HG03520 (cell line): Measurements from ENCODE around the gene RGP1.

Source experiments
- ATAC-seq: cut with Tn5 transposase; IDR thresholded peaks from one replicate; pipeline ENCODE4 v1.9.1; 2021; ENCODE audit warnings: mild to moderate bottlenecking, moderate library complexity; ENCODE audit not compliant: unreplicated experiment

RGP1 gene

DNA sequence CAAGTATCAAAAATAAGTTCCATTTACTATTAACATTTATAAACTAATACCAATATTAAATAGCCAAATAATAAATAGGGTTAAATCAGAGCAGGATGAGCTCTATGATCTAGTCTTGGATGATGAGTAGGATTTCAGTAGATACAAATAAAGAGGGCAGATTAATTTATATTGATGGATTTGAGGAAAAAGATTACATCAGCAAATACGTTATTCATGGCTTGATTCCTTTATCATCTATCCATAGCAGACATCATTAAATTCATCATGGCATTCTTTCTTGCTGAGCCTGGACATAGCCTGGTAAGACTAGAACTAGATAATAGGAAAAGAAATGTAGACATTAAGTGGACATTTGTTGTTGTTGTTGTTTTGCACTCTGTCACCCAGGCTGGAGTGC, 18.4 kb downstream of the RGP1 start:
- ATAC-seq = no peak

DNA sequence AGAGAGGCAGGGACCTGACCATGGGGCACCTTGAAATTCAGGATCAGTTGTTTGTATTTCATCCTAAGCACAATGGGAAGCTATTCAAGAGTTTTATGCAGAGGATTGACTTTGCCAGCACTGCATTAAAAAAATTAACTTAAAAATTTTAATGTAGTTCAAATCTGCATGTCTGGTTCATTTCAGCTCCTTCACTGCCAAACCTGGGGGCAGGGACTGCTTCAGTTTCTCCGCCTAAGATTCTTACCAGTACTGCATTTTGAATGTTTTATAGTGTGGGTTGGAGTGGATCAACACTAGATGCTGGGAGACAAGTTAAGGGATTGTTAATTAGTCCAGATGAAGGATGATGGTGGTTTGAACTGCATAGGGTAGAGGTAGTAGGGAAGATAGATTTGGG, 20.7 kb downstream of the RGP1 start:
- no peak for ATAC-seq

DNA sequence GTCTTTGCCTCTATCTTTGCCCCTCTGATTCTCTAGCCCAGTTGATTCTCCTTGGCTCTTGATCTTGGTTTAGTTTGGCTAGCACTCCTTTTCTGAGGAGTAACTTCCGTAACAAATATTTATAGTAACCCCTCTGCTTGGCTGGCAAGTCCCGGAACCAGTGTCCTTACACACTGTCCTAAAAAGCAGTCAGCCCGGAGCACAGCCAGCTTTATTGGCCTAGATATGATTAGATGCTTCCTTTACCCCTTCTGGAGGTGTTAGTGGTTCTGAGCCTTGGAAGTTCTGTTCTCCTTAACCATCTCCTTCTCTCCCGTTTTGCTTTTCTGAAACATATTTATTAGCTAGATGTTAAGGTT, 22.0 kb downstream of the RGP1 start:
- ATAC-seq = no peak

DNA sequence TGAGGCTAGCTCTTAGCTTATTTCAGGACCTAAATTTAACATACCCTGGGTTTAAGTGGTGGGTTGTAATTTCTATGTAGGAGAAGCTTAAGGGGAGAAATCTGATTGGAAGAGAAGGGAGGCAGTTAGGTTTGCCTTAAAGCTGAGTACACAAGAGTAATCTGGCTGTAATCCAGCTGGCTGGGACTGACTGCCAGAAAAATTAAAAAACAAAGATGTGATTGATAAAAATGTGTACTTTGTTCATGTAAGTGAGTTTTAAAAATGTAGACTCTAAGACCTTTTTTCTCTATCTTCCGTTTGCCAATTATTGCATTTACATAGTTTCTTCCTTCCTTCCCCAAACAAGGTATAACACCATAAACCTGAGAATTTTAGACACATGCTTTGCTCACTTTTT, 22.4 kb downstream of the RGP1 start:
- no peak for ATAC-seq

DNA sequence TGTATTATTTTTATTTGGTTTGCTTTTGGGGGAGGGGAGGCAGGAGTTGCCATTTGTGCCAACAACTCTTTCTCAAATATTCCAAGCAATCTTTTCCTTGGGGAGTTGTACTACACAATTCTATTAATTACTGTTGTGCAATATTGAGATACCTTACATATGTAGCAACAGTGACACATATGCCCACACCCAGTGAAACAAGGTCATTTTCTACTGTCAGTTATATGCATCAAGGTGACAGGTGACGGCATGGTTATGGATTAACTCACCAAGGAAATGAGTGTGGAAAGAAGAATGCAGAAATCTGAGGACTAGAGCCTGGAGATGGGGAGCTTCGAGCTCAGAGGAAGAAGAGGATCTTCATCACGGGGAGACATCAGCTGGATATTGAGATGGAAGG, 22.9 kb downstream of the RGP1 start:
- ATAC-seq = no peak

DNA sequence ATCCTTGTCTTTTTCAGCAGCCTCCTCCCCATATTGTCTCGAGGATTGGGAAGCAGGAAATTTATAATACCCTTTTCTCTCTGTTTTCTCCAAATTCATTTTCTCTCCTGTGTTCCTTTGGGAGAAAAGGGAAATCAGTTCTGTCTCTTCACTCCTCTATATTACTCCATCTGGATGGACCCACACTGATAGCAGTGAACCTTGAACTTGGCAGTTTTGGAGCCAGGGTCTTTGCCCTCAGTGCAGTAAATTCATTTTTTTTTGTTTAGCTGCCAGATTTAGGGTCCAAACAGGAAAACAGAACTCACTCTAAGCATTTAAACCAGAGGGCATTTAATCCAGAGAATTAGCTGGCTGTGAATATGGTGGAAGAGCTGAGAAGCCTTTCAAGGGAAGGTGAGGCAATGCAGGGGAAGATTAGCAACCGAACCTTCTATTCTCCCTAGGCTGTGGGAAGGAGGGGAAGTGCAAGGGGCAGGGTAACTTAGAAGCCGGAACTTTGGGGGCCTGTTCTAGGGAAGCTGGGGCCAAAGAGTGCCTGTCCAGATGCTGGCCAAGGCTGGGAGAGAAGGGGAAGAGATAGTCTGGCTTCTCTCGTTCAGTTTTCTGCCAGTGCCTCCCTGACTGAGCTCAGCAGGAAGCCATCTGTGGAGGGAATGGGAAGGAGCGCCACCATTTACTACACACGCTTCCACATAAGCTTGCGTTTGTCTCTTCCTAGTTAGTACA, 26.0 kb downstream of the RGP1 start:
- ATAC-seq = no peak

DNA sequence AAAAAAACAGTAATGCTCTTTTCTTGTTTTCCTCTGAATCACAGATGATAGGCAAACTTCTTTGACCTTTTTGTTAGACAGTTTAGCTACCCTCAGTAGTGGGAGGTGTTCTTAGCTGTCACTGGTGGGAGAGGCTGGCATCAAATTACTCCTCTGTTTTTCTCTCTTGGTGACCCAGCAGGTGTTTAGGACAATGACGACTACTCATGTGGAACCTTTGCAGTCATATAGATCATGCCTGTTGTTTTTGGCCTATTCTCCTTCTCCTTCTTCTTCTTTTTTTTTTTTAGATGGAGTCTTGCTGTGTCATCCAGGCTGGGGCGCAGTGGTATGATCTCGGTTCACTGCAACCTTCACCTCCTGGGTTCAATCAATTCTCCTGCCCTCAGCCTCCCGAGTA, 26.9 kb downstream of the RGP1 start:
- ATAC-seq = no peak

DNA sequence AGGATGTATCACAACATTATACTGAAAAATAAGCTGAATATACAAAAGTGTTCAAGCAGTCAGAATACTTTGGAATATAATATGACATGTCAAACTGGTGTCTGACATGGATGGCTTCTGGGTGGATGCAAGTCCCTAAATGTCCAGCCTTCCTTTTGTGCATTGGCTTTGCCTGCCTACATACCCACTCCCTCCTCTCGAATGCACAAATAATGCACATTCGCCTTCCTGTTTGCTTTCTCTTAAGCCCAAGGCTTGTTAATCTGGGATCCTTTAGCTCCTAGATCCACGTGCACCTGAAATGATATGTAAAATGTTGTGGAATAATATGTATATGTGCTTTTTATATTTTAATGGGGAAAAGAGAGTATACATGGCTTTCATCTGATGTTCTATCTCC, 29.4 kb downstream of the RGP1 start:
- no peak for ATAC-seq

DNA sequence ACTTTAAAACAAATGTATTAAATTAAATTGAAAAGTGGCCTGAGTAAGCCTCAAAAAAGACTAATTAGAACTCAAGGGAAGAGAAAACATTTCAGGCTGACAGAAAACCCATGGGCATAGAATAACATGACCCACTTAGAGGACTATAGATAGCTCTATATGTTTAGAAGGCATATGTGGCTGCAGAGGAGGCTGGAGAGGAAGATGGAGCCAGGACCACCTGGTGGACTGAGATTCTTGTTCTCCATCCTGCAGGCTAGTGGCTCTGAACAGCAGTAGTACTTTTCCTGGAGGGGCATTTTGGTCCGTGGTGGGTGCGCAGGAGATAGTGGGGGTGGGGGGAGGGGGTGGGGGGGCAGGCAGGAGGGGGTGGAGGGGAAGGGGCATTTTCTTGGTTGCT, 32.0 kb downstream of the RGP1 start:
- ATAC-seq = no peak

DNA sequence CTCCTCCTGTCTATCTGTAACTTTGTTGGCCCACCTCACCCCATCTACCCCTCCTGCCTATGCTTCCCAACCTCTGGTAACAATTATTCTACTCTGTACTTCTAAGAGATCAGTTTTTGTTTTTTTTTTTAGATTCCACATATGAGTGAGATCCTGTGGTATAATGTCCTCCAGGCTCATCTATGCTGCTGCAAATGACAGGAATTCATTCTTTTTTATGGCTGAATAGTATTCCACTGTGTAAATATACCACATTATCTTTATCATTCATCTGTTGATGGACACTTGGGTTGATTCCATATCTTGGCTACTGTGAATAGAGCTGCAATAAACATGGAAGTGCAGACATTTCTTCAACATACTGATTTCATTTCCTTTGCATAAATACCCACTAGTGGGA, 34.3 kb downstream of the RGP1 start:
- ATAC-seq = no peak

DNA sequence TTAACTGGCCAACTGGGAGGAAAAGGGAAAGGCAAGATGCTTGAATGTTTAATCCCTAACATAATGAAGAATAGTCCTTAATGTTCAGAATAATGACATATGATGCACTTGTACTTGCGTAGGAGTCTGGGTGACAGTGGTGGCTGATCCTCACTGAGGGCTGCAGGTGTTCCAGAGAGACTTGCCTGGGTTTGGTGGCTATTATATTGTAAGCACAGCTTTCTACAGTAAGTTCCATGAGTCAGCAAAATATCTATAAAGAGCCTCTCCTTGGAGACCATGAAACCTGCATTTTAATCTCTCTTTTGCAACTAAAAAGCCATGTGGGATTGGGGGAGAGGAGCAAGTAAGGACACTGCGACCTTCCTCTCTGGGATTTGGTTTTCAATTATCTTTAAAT, 40.5 kb downstream of the RGP1 start:
- no peak for ATAC-seq

DNA sequence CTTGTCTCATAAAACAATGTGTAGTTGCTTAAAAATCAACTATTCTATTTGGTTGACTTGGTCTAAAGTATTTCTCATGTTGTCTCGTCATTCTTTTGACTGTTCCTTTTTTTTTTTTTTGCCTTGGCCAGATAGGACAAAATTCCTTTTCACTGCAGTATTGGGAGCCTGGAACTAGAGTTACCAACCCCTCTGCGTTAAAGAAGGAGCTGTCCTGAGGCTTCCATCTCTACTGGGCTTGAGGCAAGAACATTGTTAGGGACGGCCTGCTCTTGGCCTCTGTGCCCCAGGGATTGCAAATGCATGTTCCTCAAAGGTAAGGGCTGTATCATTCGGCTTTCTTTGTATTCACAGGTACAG, 40.9 kb downstream of the RGP1 start:
- ATAC-seq = no peak

DNA sequence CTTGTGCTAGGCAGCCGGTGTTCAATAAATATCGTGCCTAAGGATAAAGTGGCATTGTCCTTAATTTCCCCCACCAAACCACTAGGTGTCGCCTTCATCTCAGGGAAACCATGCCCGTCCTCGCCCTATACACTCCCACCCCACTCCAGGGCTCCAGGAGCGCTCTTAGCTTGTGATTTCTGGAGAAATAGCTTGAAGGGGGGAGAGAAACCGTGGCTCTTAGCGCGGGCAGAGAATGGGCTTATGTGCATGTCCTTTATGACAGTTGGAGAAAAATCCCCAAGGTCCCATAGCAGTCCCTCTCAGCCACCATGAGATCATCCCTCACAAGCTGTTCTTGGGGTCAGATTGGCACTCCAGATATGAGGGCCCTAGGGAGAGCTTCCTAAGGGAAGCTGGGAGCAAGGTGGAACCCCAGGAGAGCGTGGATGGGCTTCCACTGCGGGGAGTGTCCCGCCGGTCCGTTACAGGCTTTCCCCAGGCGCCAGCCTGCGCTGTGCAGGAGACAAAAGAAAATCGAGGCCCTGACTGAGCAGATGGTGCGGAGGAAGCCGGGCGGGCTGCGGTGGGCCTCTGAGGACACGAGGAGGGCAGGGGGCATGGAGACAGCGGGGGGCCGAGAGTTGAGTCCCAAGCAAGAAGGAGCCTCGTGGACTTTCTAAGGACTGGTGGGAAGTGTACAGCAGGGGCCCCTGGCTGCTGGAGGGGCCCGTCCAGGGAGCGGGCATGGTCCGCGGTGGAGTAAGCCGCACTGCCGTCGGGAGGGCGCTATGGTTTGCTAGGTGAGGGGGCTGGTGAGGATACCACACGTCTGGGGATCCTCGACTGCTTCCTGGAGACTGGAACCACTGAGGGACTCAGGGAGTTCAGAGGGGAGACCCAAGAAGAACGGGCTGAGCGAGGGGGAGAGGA, 41.6 kb downstream of the RGP1 start:
- ATAC-seq = no peak

DNA sequence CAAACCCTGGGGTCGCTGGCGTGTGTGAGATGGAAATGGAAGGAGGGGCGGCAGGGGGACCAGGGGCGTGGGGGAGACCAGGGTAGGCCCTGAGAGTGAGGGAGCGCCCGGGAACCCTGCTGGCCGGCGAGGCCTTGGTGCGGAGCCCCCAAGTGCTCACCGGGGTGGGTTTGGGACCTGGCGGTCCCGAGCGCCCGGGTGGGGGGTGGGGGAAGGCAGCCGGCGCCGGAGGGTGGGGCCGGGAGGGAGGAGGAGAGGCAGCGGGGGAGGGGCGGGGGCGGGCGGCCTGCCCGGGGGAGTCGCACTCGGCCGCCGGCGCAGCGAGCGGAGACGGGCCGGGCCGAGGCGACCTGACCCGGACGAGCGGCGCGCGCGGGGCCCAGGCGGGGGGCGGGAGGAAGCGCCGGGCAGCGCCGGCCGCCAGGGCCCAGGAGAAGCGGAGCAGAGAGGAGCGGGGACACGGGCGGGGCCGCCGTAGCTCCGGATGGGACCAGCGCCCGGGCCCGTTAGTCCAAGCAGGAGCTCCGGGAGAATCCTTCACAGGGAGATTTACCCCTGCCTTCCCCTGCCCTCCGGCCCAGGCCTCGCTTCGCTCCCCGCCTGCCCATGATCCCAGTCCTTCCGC, 42.3 kb downstream of the RGP1 start, which contains the start of gene NPR2:
TSS of gene NPR2 (plus strand) at position 295 of the 625 bp plus-strand sequence. CDS start 818 bp downstream, outside the sequence.
- no peak for ATAC-seq

DNA sequence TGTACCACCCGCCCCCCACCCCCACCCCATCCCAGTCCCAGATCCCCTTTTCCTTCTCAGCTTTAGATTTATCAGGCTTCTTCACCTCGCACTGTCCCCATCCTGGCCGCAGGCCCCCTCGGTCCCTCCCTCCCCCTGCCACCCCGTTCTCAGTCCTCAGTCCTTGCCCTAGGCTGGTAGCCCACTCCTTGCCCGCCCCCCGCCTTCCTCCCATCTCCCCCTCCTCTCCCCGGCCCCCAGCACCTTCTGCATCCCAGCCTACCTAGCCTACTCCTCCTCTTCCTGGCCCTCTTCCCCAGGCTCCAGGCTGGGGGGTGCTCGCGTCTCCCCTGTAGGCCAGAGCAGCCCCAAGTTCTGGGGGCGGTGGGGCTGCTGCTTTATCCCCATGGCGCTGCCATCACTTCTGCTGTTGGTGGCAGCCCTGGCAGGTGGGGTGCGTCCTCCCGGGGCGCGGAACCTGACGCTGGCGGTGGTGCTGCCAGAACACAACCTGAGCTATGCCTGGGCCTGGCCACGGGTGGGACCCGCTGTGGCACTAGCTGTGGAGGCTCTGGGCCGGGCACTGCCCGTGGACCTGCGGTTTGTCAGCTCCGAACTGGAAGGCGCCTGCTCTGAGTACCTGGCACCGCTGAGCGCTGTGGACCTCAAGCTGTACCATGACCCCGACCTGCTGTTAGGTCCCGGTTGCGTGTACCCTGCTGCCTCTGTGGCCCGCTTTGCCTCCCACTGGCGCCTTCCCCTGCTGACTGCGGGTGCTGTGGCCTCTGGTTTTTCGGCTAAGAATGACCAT, 43.1 kb downstream of the RGP1 start:
- ATAC-seq = no peak

DNA sequence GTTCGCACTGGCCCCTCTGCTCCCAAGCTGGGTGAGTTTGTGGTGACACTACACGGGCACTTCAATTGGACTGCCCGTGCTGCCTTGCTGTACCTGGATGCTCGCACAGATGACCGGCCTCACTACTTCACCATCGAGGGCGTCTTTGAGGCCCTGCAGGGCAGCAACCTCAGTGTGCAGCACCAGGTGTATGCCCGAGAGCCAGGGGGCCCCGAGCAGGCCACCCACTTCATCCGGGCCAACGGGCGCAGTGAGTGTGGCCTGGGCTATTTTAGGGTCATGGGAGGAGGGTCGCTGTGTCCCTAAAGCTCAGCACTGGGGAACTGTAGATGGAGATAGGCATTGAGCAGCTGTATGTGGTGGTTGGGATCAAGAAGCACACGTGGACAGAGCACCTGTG, 43.7 kb downstream of the RGP1 start:
- ATAC-seq = no peak

DNA sequence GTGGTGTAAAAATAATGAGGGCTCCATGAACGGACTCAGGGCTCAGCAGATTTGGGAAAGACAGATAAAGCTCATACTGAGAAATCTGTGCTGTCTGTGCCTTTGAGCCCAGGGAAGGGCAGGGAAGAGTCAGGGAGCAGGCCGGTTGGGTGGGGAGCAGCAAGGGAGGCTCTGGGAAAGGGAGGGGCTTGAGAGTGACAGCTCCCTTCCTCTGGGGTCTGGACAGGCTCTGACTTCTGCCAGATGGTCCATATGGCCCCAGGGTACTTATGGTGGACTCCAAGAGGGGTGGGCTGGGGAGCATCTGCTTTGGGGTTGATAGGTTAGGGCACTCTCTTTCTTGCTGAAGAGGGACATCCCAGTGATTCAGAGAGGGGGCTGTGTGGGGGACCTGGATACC, 44.4 kb downstream of the RGP1 start:
- no peak for ATAC-seq

DNA sequence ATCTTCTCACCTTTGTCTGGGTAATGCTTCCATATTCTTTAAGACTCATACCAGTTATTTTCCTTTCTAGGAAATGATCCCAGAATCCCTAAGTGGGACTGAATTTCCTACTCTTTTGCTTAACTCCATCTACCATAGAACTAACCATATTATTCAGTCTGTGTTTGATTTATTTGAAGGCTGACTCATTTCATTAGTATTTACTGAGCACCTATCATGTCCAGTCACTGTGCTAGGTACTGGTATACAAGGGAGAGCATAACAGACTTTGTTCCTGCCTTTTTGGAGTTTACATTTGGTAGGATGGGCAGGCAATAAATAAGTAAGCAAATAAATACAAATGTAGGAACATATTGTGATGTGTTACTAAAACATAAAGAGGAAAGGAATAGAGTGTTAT, 46.6 kb downstream of the RGP1 start:
- ATAC-seq = no peak

DNA sequence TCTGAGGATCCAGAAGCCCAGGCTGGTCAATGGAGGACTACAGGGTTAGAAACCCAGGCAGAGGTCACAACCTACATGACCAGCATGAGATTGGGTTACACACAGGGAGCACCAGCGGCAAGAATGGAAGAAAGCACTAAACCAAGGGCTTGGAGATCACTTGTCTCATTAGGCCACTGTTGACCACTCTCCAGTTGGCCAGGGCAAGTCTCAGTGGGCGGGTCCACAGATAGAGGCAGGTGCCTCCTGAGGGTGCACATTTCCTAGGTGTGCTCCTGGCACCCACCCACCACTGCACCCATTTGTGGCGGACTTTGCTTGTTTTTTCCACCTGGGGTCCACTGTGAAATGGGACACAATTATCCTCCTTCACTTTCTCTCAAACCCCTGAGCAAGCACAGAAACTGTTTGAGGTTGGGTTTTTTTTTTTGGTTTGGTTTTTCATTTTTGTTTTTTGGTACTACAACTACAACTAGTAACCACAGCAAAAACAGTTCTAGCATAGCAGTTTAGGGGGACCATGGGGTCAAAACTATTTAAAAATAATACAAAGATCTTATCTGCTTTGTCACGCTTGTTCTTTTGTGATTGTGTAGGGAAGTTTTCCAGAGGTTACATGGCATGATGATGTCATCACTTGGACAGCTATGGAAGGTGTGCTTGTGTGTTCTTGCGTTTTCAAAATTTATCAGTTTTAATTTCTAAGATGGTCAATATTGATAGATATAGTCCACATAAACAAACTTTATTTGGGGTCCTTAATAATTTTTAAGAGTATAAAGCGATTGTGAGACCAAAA, 48.4 kb downstream of the RGP1 start:
- no peak for ATAC-seq

DNA sequence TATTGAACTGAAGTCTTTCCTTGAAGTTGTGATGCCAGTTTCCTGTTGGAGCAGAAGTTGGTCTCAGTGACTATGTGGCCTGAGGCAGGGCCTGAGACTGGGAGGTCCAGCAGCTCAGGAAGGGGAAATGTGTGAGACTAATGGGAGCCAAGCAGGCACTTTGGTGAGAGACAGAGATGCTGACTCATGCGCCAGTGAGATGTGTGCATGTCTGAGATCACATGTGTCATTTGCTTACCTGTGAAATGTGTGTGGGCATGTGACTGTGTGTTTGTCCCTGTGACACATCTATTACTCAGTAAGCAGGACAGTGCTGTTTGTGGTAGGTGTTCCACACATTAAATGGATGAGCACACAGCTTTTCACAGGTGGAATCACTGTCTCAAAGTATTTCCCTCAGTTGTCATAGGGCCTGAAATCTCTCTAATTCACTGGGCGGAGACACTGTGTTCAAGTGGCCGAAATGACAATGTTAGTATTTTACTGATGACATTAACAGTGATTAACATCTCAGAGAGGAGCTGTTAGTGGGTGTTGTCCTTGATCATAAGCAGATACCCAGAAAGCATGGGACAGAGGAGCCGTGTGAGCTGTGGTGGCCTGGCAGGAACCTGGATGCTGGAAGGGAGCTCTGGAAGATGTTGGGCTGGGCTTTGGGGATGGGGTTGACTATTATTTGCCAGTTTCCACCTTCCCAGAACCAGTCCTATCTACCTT, 49.7 kb downstream of the RGP1 start:
- no peak for ATAC-seq
